ENCODE measurements around the gene SSUH2.
"Not testable (repeated sequence)": the region's sequence is repeated elsewhere in the genome, so short reads cannot be mapped to it uniquely, and the experiment has no call there.

SSUH2 gene

GRCh38 chr3:8608041-8608790, 36.4 kb downstream of the SSUH2 start:
- no peak for DNase-seq

GRCh38 chr3:8607234-8608040, 37.2 kb downstream of the SSUH2 start:
- no peak for DNase-seq

- no peak for DNase-seq
Measured at GRCh38 chr3:8606701-8607231, 37.8 kb downstream of the SSUH2 start.

- DNase-seq: no peak
Measured at GRCh38 chr3:8604988-8605387, 39.6 kb downstream of the SSUH2 start.

GRCh38 chr3:8604006-8604405, 40.6 kb downstream of the SSUH2 start:
- no peak for DNase-seq

- no peak for DNase-seq
Measured at GRCh38 chr3:8603115-8603710, 41.4 kb downstream of the SSUH2 start.

GRCh38 chr3:8600457-8600856, 44.1 kb downstream of the SSUH2 start:
- no peak for DNase-seq

- DNase-seq: no peak
Measured at GRCh38 chr3:8599146-8599545, 45.5 kb downstream of the SSUH2 start.

GRCh38 chr3:8597219-8597853, 47.3 kb downstream of the SSUH2 start:
- DNase-seq: no peak

GRCh38 chr3:8596321-8597218, 48.0 kb downstream of the SSUH2 start:
- DNase-seq: no peak

- no peak for DNase-seq
Measured at GRCh38 chr3:8595695-8596115, 48.9 kb downstream of the SSUH2 start.

- DNase-seq: no peak
Measured at GRCh38 chr3:8595252-8595651, 49.3 kb downstream of the SSUH2 start.

GRCh38 chr3:8593021-8593827, 51.4 kb downstream of the SSUH2 start:
- DNase-seq: no peak

- no peak for DNase-seq
Measured at GRCh38 chr3:8589880-8590556, 54.6 kb downstream of the SSUH2 start.

- no peak for DNase-seq
Measured at GRCh38 chr3:8584661-8585060, 59.9 kb downstream of the SSUH2 start.

- DNase-seq: no peak
Measured at GRCh38 chr3:8581806-8582445, 62.7 kb downstream of the SSUH2 start.

GRCh38 chr3:8581373-8581772, 63.2 kb downstream of the SSUH2 start:
- no peak for DNase-seq

- not testable (repeated sequence) for DNase-seq
Measured at GRCh38 chr3:8580434-8580833, 64.2 kb downstream of the SSUH2 start.

GRCh38 chr3:8579943-8580342, 64.7 kb downstream of the SSUH2 start:
- no peak for DNase-seq

GRCh38 chr3:8579096-8579495, 65.5 kb downstream of the SSUH2 start:
- DNase-seq: no peak
